IPS-18c (cell line): Measurements from ENCODE around the gene ZGRF1.
"Not testable (repeated sequence)": the region's sequence is repeated elsewhere in the genome, so short reads cannot be mapped to it uniquely, and the experiment has no call there.

Experiments used
- H3K4me3 ChIP-seq: 2 replicates; pipeline ENCODE4 v1.7.0; 2013; ENCODE audit warnings: low read depth, mild to moderate bottlenecking, low read length, moderate library complexity; ENCODE audit not compliant: insufficient read depth
- H3K9me3 ChIP-seq: one replicate; pipeline ENCODE4 v1.6.1; 2013; ENCODE audit warnings: mild to moderate bottlenecking, low read length, moderate library complexity; ENCODE audit not compliant: control insufficient read depth, insufficient read depth

The ZGRF1 gene

GRCh38 chr4:112645541-112646329 lies 9.0 kb upstream of the ZGRF1 start:
- H3K9me3 ChIP-seq = no peaks in the 10 kb centered on the region
- H3K4me3 ChIP-seq = peak overlapping the region; percentile 31; the same call in 1 of the 2 replicates

DNA sequence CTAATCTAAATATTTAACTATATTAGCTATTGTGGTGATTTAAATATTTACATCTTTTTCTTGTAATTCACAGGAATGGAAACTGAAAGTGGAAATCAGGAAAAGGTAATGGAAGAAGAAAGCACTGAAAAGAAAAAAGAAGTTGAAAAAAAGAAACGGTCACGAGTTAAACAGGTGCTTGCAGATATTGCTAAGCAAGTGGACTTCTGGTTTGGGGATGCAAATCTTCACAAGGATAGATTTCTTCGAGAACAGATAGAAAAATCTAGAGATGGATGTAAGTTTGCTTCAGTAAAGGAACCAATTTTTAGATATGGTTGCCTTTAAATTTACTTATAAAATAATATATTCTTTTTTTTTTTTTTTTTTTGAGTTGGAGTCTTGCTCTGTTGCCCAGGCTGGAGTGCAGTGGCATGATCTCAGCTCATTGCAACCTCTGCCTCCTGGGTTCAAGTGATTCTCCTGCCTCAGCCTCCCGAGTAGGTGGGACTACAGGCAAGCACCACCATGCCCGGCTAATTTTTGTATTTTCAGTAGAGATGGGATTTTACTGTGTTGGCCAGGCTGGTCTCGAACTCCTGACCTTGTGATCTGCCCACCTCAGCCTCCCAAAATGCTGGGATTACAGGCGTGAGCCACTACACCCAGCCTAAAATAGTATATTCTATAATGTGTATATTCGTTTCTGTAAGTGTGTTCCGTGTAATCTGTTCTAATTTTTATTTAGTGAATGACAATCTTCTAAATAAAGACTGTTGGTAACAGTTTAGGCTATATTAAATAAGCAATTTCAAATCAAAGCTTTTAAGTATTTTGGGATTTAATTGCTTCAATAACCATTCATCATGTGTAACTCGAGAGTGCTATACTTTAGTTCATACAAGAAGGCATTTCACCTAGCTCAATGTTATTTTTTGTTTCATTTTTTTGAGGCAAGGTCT lies 8.2 kb upstream of the ZGRF1 start:
- not testable (repeated sequence) for H3K9me3 ChIP-seq, H3K4me3 ChIP-seq

DNA sequence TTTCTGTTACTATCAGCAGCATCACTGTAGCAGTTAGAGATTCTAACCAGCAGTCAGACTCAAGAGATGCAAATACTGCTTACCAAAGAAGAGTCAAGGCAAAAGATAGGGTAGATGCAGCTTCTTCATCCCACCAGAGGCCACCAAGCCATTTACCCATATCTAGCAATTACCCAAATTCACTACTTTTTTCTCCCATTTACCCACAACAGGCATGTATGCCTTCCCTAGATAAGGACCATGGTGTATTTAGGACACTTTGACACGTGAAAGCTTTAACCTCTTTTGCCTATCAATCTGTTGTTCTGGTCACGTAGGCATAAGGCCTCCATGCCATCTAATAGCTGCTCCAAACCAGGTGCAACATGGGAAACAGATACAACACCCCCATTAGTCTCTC lies 5.8 kb upstream of the ZGRF1 start:
- no peaks in the 10 kb centered on the region for H3K9me3 ChIP-seq
- no peak overlapping the region for H3K4me3 ChIP-seq

DNA sequence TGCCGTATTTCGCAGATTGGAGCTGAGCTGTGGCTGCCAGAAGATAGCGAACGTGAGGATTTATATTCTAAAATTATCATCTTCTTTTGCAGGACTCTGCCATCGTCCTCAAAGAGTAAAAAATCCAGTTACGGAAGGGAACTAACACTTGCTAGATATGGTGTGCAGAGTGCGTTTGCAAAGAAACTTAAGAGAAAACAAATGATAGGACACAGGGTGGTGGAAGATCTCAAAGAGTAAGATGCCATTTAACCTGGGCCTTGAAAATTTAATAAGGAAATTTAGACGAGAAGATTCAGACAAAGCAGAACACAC lies 800 bp upstream of the ZGRF1 start:
- peak overlapping the region; percentile 75 for H3K4me3 ChIP-seq
- H3K9me3 ChIP-seq = no peaks in the 10 kb centered on the region

DNA sequence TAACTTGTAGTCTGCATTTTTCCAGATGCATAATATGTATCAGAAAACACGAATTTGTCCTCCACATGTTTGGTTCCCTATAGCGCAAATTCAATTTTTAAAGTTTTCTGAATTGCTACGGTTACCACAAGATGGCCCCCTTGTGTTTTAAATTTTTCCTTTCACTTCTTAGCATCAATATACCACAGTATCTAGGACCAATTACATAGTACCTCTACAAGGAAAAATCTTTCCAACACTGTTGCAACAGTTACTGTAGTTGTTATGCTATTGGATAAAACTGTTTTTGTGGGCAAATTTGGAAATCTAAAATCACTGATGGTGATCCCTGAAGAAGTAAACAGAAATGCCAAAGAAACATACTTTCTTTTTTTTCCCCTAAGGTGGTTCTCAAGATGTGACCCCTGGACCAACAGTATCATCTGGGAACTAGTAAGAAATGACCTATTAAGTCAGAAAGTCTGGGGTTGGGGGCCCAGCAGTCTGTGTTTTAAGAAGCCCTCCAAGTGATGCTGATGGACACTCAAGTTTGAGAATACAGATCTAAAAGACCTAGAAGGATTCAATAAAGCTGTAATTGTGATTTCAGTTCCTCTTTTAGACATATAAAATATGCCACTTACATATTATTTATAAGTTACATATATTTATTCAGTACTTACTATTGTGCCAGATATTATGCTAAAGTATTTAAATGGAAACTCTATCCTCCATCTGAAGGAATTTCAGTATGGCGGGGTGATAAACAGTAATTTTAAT lies 3.1 kb downstream of the ZGRF1 start:
- no peaks in the 10 kb centered on the region for H3K9me3 ChIP-seq
- H3K4me3 ChIP-seq = no peak overlapping the region

DNA sequence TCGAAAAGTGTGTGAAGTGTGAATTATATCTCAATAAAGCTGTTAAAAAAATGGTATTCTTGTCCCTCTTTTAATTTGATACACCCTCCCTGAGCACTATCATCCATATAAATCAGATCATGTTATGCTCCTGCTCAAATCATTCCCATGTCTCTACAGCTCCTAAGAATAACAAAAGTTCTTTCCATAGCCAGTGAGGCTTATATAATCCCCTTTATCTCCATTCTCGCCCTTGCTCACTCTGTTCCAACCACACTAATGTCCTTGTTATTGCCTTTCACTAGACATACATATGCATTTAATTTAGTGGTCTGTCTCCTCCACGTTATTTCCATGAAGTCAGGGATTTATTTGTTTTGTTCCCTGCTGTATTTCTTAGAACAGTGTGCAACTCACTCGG lies 10.5 kb downstream of the ZGRF1 start:
- no peaks in the 10 kb centered on the region for H3K9me3 ChIP-seq
- no peak overlapping the region for H3K4me3 ChIP-seq

GRCh38 chr4:112616984-112617383 lies 19.7 kb downstream of the ZGRF1 start:
- no peak overlapping the region for H3K4me3 ChIP-seq

DNA sequence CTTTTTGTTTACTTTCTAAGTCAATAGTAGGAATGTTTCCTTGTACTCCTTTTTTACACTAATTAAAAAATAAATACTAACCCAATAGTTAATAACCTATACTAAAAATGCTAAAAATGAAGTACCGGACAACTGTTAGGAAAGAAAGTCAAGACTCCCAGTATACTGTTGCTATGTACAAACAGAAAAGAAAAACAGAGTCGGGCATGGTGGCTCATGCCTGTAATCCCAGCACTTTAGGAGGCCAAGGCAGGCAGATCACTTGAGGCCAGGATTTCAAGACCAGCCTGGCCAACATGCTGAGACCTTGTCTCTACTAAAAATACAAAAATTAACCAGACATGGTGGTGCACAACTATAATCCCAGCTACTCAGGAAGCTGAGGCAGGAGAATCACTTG lies 23.9 kb downstream of the ZGRF1 start:
- not testable (repeated sequence) for H3K9me3 ChIP-seq, H3K4me3 ChIP-seq

More at GRCh38 chr4:112616984-112617383, 19.7 kb downstream of the ZGRF1 start:
- no peaks in the 10 kb centered on the region for H3K9me3 ChIP-seq

GRCh38 chr4:112604589-112604988 lies 32.1 kb downstream of the ZGRF1 start:
- Histone ChIP-seq H3K9me3 (no peaks in the 10 kb centered on the region), H3K4me3 (no peak overlapping the region)

DNA sequence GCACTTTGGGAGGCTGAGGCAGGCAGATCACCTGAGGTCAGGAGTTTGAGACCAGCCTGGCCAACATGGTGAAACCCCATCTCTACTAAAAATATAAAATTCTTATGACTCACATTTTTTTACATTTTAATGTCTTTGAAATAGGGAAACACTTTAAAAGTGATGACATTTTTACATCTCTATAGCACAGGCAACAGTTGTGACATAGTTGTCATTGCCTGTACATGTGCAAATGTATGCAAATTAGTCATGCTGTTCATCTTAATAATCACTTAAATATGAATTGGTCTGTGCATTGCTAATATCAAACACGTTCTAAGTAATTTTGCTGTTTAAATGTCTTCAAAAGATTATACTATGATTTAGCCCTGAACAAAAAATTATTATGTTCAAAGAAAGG lies 41.7 kb downstream of the ZGRF1 start:
- Histone ChIP-seq H3K9me3 (no peaks in the 10 kb centered on the region), H3K4me3 (no peak overlapping the region)

GRCh38 chr4:112593438-112594133 lies 43.1 kb downstream of the ZGRF1 start:
- H3K9me3 ChIP-seq = no peaks in the 10 kb centered on the region
- H3K4me3 ChIP-seq = no peak overlapping the region

DNA sequence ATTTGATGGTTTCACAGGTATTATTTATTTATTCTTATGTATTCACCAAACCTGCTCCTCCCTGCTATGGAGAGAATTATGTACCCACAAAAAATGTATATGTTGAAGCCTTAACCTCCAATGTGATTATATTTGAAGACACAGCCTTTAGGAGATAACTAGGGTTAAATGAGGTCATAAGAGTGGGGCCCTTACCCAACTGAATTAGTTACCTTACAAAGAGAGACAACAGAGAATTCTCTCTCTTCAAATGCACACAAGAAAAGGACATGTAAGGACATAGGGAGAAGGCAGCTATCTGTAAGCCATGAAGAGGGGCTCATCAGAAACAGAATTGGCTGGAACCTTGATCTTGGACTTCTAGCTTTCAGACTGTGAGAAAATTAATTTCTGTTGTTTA lies 44.0 kb downstream of the ZGRF1 start:
- Histone ChIP-seq H3K9me3 (no peaks in the 10 kb centered on the region), H3K4me3 (no peak overlapping the region)

GRCh38 chr4:112591593-112591992 lies 45.1 kb downstream of the ZGRF1 start:
- Histone ChIP-seq H3K4me3 (no peak overlapping the region), H3K9me3 (no peaks in the 10 kb centered on the region)

GRCh38 chr4:112589206-112589605 lies 47.5 kb downstream of the ZGRF1 start:
- Histone ChIP-seq H3K4me3 (no peak overlapping the region), H3K9me3 (no peaks in the 10 kb centered on the region)

GRCh38 chr4:112585977-112586736 lies 50.6 kb downstream of the ZGRF1 start:
- no peak overlapping the region for H3K4me3 ChIP-seq
- no peaks in the 10 kb centered on the region for H3K9me3 ChIP-seq

DNA sequence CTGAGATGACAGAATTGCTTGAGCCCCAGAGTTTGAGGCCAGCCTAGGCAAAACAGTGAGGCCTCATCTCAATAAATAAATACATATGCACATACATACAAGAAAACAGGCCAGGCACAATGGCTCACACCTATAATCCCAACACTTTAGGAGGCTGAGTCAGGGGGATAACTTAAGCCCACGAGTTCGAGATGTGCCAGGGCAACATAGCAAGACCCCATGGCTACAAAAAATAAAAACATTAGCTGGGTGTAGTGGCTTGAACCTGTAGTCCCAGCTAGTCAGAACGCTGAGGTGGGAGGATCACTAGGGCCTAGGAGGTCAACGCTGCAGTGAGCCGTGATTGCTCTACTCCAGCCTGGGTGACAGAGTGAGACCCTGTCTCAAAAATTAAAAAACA lies 69.2 kb downstream of the ZGRF1 start:
- no peak overlapping the region for H3K4me3 ChIP-seq

More for the DNA sequence above, 69.2 kb downstream of the ZGRF1 start:
- H3K9me3 ChIP-seq = no peaks in the 10 kb centered on the region
